GM18907 (cell line): ENCODE results near the gene TRMT1.

Experiments
- ATAC-seq: cut with Tn5 transposase; IDR thresholded peaks from one replicate; pipeline ENCODE4 v1.9.1; 2021; ENCODE audit warnings: mild to moderate bottlenecking, moderate library complexity; ENCODE audit not compliant: unreplicated experiment

TRMT1 gene

DNA sequence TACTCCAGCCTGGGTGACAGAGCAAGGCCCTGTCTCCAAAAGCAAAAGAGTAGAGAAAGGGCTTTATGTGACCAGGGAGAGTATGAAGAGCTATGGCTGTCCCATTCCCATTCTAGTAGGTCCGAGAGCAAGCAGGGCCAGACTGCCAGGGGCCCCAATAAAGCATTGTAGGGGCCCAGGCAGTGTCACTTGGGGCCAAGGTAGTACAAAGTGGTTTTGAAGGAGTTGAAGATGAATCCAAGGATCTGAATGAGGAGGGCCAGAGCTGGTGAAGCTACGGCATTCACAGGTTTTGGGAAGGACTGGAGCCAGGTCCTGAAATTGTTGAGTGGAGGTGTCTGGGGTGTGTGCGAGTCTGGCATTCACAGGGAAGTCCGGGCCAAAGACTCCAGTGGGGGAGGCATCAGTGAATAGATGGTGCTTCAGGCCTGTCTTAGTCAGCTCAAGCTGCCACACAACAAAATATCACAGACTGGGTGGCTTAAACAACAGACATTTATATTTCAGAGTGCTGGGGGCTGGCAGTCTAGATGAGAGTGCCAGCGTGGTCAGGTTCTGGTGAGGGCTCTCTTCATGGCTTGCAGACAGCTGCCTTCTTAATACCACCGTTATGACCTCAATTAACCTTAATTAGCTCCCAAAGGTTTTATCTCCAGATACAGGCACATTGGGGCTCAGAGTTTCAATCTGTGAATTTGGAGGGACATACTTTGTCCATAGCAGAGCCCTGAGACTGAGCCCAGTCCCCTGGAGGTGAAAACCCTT is 11.5 kb upstream of the TRMT1 start:
- no peak for ATAC-seq

DNA sequence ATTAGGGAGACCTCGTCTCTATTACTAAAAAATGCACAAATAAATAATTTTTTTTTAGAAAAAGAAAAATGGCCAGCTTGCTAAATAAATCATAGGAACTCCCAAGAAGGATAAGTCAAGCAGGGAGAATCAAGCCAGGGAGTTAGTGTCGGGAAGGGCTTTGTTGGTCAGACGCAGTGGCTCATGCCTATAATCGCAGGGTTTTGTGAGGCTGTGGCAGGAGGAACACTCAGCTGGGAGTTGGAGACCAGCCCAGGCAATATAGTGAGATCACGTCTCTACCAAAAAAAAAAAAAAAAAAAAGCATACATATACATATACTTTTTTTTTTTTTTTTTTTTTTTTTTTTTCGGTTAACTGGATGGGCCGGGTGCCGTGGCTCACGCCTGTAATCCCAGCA is 10.5 kb upstream of the TRMT1 start:
- no peak for ATAC-seq

- ATAC-seq, result no peak
Measured at GRCh38 chr19:13122980-13123957, 6.7 kb upstream of the TRMT1 start.

- no peak for ATAC-seq
Measured at GRCh38 chr19:13122275-13122878, 5.8 kb upstream of the TRMT1 start.

- ATAC-seq, result no peak
Measured at GRCh38 chr19:13121551-13122274, 5.2 kb upstream of the TRMT1 start.

- ATAC-seq, result no peak
Measured at GRCh38 chr19:13120817-13121216, 4.3 kb upstream of the TRMT1 start.

- ATAC-seq, result no peak
Measured at GRCh38 chr19:13120031-13120430, 3.5 kb upstream of the TRMT1 start.

- no peak for ATAC-seq
Measured at GRCh38 chr19:13119627-13120026, 3.1 kb upstream of the TRMT1 start.

DNA sequence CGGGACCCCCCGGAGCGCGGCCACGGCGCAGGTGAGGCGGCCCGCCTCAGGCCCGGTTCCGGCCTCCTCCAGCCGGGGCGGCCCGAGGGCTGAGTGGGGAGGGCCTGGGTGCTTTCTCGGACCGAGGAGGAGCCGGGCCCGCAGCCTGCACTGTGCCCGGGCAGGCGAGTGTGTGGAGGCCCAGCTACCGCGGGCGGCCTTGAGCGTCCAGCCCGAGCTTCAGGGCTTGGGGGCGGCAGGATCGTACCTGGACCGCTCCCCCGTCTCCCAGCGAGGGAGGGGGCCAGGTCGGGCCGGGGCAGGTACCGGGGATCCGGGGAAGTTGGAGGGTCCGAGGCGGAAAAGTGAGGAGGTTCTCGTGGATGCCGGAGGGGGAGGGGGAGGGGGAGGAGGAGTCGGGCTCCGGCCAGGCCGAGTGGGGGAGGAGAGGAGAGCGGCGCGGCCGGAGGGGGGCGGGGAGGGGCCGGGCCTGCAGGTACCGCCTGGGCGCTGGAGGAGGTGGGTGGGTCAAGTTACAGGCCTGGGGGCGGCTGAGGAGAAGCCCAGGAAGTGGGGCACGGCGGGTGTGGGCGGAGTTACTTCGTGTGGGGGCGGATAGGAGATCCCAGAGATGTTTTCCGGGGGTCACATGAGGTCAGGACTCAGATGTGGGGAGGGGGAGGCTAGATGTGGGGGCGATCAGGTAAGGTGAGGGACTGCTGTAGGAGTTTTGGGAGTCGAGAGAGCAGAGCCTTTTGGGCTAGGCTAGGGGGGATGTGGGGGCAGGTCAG is 2.1 kb upstream of the TRMT1 start:
- ATAC-seq, result no peak

- ATAC-seq, result peak; percentile 66
Measured at GRCh38 chr19:13117772-13118423, 1.4 kb upstream of the TRMT1 start, which contains the start of gene NACC1. Gene NACC1 (plus strand): TSS chr19:13118264. CDS start chr19:13135208, 16,944 bp downstream.

GRCh38 chr19:13117176-13117771 is 734 bp upstream of the TRMT1 start:
- ATAC-seq, result peak; percentile 2

- ATAC-seq, result no peak
Measured at GRCh38 chr19:13115936-13116281, 631 bp downstream of the TRMT1 start.

GRCh38 chr19:13112555-13112954 is 4.0 kb downstream of the TRMT1 start:
- no peak for ATAC-seq

DNA sequence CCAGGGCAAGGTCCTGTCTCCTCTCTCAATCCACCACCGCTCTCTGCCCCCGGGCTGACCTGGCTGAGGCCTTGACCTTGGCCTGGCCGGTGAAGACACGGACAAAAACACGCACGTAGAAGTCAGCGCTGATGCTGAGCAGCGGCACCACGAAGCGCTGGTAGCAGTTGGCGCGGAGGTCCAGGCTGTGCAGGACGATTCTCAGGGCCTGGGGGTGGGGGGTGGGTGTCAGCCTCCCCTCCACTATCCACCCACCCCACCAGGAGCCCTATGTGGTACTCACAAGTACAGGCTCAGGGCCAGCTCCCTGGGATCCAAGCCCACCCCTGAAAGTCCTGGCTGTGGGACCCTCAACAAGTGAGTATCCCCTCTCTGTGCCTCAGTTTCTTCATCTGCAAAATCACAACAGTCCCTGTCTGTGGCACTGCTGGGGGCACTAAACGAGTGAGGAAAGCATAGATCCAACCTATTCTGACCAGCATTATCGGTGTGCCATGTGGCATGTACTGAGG is 6.4 kb downstream of the TRMT1 start:
- no peak for ATAC-seq

- ATAC-seq, result no peak
Measured at GRCh38 chr19:13109361-13110098, 7.0 kb downstream of the TRMT1 start.

- peak; percentile 5 for ATAC-seq
Measured at GRCh38 chr19:13104848-13105711, 11.5 kb downstream of the TRMT1 start.

DNA sequence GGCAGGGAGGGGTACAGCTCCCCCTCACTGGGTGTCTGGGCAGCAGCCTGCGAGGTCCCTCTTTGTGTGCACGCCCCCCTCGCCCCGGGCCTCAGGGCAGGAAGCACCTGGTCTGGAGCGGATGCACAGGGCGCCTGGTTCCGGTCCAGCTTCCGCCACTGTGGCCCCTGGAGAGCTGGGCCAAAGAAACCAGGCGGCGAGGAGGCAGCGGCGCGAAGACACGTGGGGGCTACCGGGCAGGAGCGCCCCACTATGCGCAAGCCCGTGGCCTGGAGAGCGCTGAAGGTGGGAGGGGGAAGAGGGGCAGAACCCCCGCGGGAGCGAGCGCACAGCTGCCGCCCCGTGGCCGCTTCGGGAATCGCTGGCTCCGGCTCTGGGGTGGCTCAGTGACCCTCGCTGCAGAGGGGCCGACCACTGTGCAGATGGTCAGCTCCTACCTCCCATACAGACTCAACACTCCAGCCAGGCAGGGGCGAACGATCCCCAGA is 12.1 kb downstream of the TRMT1 start:
- ATAC-seq, result peak; percentile 39
